Amniotic epithelial cell (primary cell): ENCODE measurements around the gene SEMA6B.
A peak's percentile ranks its signal among the peaks of the same experiment; 100 is the strongest.

Experiments
- DNase-seq: peaks from one replicate; pipeline ENCODE4 v3.0.0-alpha.2; 2010; ENCODE audit warnings: low read depth

Gene SEMA6B

DNA sequence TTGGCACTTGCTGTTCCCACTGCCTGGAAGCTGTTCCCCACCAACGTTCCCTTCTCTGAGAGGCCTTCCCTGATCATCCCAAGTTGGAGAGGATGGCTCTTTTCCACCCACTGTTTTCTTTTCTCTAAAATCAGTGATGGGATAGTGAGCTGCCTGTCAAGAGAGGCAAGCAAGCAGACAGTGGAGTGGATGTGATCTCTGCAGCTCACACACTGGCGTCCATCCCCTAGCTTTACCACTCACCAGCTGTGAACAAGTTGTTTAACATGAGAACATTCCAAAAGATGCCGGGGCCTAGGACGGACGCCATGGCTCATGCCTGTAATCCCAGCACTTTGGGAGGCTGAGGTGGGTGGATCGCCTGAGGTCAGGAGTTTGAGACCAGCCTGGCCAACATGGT, 28.0 kb upstream of the SEMA6B start:
- no peak for DNase-seq

DNA sequence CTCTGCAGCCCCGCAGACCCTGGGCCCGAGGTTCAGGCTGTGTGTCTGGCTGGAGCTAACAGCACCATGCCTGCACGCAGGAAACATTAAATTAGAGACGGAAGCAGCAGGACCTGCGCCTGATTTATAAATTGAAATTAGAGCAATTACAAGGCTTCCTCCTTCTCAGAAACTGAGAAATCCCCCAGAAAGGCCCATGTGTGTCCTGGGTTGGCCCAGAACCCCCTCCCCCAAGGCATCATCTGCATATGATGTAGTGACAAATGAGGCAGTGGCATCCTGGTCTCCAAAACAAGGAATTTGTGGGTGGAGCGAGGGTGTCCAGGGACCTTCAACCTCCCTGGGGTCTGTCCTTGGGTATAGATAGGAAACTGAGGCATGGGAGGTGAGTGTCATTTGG, 27.2 kb upstream of the SEMA6B start:
- no peak for DNase-seq

DNA sequence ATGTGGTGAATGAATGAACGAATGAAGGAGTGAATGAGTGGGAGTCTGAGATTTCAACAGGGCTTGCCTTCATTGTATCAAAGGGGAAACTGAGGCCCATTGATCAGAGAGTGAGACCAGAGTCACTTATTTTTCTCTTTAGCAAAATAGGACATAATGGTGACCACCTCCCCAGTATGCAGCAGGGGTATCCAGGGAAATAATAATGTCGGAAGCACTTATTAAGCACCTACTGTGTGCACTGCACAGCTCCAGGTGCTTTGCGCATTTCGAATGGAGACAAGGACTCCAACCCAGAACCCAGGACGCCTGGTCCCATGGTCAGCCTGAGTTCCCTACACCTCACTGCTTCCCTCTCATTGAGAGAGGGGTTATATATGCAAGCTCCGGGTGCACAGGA, 26.8 kb upstream of the SEMA6B start:
- DNase-seq: no peak

DNA sequence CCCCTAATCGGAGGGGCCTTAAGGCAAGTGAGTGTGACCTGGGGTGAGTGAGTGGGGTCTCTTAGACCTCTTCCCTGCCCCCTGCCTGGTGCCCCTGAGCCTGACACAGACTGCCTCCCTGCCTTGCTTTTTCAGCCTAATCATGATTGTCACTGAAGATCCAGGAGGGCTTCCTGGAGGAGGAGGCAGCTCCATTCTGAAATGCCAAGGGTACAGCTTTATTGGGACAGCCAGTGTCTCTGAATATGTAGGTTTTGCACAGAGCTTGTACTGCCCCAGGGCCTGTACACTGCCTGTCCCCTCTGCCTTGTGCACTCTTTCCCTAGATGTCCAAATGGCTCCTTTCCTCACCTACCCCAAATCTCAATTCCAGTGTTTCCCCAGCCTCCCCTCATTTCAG, 26.1 kb upstream of the SEMA6B start:
- DNase-seq: no peak

DNA sequence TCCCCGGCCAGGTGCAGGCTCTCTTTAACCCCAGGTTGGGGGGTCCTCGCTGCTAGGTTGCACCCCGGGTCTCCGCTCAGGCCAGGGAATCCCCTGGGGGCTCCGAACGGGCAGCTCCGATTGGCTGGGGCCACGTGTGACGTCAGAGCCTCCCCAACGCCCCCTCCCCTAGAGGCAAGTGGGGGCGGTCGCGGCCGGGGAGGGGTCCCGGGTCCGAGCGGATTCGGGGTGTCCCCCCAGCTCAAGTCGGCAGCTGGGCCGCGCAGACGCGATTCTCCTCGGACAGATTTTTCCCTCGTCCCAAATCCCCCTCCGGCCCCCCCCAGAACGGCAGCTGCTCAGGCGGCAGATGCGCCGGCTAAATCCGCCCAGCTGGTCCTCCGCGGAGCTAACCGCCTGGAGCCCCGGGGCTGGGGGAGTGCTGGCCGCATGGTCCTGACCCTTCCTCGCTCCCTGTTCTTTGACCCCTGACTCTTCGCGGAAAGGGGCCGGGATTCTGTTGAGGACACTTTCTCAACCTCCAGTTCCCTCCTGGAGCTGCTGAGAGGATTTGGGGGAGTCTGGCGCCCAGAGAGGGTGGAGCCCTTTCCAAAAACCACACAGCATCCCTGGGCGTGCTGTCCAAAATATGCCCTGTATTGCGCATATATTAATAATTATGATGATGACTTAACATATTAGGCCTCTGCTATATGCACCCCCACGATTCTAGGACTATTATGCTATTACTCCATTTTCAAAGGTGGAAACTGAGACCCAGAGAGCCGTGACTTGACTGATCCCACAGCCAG, 25.4 kb upstream of the SEMA6B start:
- no peak for DNase-seq

DNA sequence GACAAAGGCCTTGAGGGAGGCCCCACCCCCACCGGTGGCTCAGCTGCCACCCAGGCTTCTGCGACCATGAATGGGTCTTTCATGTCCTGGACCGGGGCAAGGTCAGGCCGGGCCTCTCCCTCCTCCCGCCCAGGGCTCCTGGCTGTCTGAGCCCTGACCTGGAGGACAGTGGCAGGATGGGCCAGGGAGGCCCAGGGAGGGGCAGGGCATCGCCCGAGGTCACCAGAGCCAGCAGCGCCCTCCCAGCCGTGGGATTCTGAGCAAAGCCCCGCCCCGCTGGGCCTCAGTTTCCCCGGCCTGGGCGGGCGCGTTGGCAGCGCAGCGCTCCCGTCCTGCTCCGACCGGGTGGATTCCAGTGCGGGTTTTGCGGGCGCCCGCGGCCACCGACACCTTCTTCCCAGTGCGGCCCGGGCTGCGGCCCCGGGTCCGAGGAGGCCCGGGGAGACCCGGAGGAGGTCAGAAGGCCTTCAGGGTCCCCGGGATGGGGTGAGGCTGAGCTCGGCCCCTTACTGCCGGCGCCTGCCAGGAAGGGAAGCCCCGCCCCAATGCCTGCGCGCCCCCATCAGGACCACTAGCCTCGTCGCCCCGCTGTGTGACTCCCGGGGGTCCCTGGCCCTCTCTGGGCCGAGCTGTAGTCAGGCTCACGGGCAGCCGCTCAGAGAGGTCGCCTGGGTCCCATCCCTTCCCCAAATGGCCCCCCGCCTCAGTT, 24.6 kb upstream of the SEMA6B start:
- no peak for DNase-seq

DNA sequence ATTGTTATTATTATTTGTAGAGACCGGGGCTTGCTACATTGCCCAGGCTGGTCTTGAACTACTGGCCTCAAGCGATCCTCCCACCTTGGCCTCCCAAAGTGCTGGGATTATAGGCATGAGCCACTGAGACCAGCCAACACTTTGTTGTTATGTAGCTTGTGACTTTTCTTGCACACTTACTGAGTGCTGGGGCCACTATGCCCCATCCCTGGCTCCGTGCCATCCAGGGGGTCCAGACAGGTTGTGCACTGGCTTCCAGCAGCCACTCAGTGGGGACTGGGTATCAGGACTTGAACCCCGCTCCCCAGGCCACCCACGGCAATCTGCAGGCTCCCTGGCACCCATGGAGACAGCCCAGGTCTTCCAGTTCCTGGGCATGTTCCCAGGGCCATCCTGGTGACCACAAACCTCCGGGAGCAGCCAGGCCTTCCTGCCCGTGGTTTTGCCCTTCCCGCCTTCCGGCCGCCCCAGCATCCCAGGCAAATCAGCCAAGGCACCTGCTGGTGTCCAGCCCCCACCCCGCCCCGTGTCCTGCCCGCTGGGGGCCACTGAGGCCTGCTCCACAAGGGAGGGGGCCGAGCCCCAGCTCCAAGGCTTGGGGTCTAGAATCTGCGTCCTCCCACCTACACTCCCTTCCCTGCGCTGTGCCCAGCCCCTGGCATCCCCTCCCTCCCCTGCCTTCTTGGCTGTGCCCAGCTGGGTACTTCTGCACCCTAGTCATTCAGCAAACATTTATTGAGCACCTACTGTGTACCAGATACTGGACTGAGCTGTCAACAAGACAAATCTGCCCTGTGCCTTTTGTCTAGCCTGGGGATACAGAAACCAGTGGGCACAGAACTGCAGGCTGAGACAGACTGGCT, 23.7 kb upstream of the SEMA6B start:
- no peak for DNase-seq

DNA sequence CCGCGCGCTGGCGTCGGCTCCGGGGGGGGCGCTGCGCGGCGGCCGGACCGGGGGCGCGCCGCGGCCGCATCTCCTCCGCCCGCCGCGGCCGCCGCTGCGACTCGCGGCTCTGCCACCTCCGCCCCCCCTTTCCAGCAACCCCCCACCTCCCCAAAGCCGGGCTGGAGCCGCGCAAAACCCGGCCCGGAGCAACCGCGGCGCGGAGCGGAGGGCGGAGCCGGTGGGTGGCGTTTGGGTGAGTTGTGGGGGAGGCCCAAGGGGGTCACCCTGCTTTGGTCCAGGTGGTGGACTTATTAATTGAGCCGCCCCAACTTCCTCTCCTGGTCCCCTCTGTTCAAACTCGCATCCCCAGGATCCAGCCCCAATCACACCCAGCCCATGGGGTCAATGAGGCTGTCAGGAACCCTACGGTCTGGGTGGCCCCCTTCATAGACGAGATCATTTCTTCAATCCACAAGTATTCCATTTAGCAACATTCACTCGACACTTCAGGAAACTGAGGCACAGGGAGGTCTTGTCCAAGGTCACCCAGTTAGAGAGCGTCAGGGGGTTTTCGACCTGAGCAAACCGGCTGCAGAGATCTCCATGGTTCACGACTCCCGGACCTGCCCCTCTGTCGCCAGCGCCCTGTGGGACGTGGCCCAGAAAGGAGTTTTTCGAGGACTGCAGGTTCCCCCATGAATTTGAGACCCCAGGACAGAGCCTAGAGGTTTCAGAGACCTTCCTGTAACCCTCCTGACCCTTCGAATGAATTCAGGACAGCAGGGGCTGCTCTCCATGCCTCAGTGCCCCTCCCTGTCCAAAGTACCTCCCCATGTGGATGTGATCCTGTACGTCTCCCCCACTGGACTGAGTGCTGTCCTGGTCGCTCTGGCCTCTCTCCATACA, 22.4 kb upstream of the SEMA6B start:
- DNase-seq: no peak

DNA sequence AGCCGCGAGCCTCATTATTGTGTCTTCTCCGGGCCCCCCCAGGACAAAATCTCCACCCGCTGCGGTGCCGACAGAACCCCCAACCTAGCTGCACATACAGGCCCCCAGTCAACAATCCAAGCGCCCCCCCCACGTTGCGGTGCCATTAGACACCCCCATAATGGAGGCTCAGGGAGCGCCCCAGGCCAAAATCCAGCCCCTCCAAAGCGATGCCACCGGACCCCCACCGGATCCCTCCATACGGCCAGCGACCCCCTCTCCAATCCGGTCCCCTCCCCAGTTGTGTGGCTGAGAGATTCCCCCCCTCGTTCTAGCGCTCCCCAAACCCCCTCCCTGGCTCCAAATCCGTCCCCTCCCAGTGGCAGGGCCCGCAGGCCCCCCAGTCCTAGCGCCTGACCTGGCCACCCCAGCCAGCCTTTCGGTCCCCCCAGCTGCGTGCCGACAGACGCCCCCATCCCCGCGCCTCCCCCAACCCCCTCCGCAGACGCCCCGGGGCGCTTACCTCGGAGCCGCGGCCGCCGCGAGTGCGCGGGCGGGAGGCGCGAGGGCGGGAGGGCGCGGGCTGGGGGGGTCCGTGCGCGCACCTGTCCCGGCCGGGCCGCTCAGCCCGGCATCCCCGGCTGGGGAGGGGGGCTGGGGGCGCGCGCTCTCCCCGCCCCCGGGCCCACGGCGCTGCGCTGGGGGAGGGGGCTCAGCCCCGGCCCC, 21.6 kb upstream of the SEMA6B start:
- DNase-seq: no peak

DNA sequence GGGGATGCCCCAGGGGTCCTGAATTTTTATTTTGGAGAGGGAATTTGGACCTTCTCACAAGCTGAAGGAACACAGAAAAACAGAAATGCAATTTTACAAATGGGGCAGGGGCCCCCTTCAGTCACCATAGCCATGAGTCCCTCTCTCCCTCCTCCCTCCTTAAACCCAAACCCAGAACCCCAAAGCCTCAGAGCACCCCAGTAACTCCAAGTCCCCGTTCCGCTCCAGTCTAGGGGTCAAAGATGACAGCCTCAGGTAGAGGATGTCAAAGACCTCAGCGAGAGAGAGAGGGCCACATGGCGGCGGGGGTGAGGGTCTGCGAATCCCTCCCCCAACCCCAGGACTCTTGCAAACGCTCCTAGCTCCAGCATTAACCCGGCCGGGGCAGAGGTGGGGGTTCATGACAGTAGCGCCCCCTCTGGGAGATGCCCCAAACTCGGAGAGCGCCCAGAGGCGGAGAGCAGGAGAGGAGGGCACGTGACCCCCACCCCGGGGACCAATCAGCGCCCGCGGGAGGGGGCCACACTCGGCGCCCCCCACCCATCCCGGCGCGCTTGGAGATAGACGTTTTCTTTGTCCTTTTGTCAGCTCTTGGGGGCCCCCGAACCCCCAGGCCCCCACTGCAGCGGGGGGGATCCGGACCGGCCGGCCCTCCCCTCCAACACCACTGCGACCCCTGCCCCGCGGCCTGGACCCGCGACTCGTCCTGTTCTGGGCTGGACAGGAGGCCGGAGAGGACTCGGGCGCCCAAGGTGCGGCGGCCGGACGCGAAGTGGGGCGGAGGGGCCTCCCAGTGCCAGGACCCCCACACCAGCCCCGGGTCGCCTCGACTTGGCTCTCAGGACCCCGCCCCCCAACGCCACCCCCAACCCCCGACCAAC, 20.8 kb upstream of the SEMA6B start:
- DNase-seq: no peak

DNA sequence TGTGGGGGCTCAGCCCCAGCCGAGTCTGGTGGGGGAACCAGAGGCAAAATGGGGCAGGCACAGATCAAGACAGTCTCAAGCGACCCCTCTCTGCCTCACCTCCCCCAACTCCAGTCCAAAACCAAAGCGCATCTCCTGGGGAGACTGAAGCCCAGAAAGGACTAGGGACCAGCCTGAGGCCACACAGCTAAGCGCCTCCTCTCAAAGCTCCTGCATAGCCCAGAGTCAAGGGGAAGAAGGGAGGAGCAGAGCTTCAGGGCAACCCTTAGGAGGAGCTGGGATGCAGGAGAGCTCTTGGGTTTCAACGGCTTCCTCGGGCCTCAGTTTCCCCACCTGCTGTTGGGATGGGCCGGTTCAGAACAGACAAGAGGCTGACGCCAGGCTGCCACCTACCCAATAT, 19.9 kb upstream of the SEMA6B start:
- no peak for DNase-seq

DNA sequence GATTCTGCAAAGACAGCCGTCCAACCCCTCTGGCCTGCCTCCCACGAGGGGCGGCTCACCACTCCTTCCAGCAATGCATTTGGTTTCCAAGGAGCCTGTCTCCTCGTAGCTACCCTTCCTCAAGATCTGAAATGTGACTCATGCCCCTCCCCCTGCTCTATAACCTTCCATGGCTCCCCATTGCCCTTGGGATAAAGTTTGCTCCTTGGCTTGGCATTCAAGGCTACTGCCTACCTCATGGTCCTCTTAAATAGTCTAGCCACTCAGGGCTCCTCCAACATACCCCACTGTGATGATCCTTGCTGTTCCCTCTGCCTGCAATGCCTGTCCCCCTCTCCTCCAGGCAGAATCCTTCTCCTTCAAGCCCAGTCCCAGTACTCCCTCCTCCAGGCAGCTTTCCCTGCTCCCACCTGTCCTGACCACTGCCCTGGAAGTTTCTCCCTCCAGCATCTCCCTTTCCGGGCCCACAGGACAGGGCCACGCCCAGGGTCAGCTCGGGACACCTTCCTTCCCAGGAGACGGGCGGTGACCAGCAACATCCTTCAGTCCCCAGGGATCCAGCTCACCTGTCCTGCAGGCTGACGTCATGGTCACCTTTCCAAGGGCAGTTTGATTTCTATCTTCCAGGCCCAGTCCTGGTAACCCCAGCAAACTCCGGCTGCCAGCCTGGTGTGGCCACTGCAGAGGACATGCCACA, 19.2 kb upstream of the SEMA6B start:
- no peak for DNase-seq

DNA sequence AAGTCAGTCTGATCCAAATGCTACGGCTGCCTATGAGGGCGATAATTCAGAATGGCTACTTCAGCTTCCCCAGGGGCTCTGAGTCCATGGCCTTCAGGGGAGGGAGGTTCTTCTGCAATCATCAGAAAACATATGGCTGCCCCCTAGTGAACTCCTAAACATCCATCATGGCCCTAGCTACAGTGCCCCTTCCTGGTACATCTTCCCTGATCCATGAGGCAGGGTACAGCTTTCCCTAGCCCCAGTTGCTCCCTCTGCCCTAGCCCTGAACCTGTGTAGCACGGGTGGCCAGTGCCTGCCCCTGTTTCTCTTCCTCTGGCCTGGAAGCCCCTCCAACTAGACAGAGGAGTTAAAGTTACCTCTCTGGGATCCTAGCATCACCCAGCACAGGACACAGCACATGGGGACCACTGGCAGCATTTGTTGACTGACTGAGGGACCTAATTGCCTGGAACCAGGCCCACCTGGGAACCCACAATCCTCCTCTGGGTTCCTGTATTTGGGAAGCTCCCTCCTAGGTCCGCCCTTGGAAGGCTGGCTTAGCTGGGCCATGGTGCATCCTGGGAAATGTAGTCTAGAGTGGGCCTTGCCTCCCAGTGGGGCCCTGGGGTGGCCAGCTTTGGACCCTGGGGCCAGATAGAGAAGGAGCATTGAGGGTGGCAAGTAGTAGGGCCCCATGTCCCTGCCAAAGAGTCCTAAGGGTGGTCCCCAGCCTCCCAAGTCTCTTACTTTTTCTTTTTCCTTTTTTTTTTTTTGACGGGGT, 17.7 kb upstream of the SEMA6B start:
- peak; percentile 12 for DNase-seq

DNA sequence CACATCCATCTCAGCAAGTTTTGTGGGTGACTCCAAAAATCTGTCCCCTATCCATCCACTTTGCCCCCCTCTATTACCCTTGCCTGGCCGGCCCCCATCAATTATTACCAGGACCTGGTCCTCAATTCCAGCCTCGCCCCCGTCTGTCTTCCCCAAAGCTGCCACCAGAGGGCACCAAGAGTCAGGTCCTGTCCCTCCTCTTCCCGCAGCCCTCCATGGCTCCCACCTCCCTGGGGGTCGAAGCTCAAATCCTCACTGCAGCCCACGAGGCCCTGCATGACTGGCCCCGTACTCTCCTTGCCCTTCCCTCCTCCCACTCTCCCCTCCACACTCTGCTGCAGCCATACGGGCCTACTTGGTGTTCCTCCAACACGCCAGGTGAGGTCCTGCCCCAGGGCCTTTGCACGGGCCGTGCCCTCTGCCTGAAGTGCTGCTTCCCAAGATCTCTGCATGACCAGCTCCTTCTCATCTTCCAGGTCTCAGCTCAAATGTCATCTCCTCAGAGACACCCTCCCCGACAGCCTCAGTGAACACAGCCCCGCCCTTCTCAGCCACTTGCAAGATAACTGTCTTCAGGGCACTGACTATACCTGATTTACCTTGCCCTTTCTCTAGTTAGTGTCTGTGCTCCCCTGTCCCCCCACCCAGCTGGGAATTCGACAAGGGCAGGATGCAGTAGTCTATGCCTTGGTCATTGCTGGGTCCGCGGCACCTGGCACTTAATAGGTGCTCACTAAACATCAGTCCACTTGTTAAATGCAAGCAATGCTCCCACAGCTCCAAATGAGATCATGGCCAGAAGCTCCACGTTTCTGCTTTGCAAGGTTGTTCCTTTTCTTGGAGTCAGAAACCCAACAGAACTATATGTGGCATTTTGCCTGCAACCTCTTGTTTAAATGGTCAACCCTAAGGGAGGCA, 16.8 kb upstream of the SEMA6B start:
- DNase-seq: peak; percentile 40

DNA sequence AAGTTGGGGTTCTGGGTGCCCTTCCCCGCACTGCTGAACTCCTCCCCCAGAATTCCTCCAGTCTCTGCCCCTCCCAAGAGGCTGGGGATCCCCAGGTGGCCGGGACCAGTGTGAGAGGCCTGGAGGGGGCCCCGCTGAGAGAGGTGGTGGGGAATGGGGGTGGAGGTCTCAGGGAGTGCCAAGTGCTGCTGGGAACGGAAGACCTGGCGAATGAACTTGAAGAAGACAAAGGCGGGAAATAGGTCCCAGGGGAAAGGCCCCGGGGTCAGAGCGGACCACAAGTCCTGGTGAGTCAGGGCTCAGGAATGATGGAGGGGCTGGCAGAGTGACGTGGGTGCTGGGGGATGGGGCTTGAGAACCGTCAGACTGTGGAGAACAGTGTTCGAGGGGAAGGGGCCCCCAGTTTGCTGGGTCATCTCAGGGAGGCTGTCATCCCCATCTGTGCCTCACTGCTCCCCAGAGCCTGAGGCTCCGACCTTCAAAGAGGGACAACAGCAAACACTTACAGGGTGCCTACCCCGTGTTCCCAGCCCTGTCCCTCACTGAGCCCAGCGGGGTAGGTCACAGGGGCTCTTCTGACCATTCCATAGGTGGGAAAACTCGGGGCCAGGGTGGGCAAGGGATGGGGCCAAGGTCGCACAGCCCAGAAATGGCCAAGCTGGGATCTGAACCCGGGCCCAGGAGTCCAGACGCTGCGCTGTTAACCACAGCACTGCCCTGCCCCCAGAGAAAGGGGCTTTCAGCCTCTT, 16.0 kb upstream of the SEMA6B start:
- peak; percentile 90 for DNase-seq

DNA sequence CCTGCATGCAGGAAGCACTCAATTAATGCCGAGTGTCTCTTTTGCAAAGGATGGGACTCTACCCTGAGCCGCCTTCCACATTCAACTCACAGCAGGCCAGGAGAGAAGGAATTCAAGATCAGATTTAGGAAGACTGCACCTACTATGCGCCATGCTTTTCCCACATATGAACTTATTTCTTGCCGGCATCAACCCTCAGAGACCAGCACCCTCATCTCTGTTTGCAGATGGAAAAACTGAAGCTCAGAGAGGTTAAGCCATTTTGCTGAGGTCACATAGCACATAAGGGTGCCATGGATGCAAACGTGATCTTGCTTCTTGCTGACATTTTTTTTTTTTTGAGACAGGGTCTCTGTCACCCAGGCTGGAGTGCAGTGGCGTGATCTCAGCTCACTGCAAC, 14.2 kb upstream of the SEMA6B start:
- no peak for DNase-seq
